KMS-11 (cell line): Measurements from ENCODE around the gene SLC2A8.

Source experiments
- H2AFZ ChIP-seq: fragments of 200-600 bp; sonication (generic); 2 replicates; pipeline ENCODE4 v1.6.1; 2016; ENCODE audit warnings: antibody characterized with exemption, mixed run types, low read depth
- H3K27ac ChIP-seq: fragments of 200-600 bp; sonication (generic); 2 replicates; pipeline ENCODE4 v1.6.1; 2016; ENCODE audit warnings: mild to moderate bottlenecking, mixed run types
- H3K27me3 ChIP-seq: fragments of 200-600 bp; sonication (generic); 2 replicates; pipeline ENCODE4 v1.6.1; 2017; ENCODE audit warnings: mild to moderate bottlenecking, low read depth, mixed run types, moderate library complexity; ENCODE audit not compliant: insufficient read depth
- H3K36me3 ChIP-seq: fragments of 200-600 bp; sonication (generic); 2 replicates; pipeline ENCODE4 v1.6.1; 2017; ENCODE audit warnings: mild to moderate bottlenecking, mixed run types; ENCODE audit not compliant: insufficient read depth
- H3K4me1 ChIP-seq: fragments of 200-600 bp; sonication (generic); 2 replicates; pipeline ENCODE4 v1.6.1; 2016; ENCODE audit warnings: mild to moderate bottlenecking, low read depth, mixed run types; ENCODE audit not compliant: poor library complexity, severe bottlenecking
- H3K4me2 ChIP-seq: fragments of 200-600 bp; sonication (generic); 2 replicates; pipeline ENCODE4 v1.7.0; 2016; ENCODE audit warnings: mild to moderate bottlenecking, mixed run types
- H3K4me3 ChIP-seq: fragments of 200-600 bp; sonication (generic); IDR thresholded peaks from 2 replicates; pipeline ENCODE4 v1.6.1; 2017; ENCODE audit warnings: low read depth, low read length, mixed read lengths; ENCODE audit not compliant: insufficient read depth
- H3K79me2 ChIP-seq: fragments of 200-600 bp; sonication (generic); 2 replicates; pipeline ENCODE4 v1.6.1; 2016; ENCODE audit warnings: low read depth, mixed run types; ENCODE audit not compliant: insufficient read depth
- H3K9ac ChIP-seq: fragments of 200-600 bp; sonication (generic); 2 replicates; pipeline ENCODE4 v1.6.1; 2016; ENCODE audit warnings: mild to moderate bottlenecking, mixed run types
- H4K20me1 ChIP-seq: fragments of 200-600 bp; sonication (generic); 2 replicates; pipeline ENCODE4 v1.6.1; 2016; ENCODE audit warnings: mild to moderate bottlenecking, mixed run types; ENCODE audit not compliant: insufficient read depth
- CTCF ChIP-seq: fragments of 200-600 bp; sonication (generic); conservative IDR thresholded peaks from 2 replicates; pipeline ENCODE4 v1.6.1; 2017; ENCODE audit warnings: low read depth, mild to moderate bottlenecking, antibody characterized with exemption, low read length, moderate library complexity, mixed read lengths

SLC2A8 gene

GRCh38 chr9:127390248-127390545 is 6.8 kb upstream of the SLC2A8 start:
- H3K79me2 ChIP-seq, result no peaks in the 10 kb centered on the region
- peak overlapping the region; percentile 89 for H3K4me2 ChIP-seq
- H3K27me3 ChIP-seq, result no peaks in the 10 kb centered on the region
- H3K4me3 ChIP-seq, result no peak overlapping the region
- H3K27ac ChIP-seq, result peak overlapping the region; percentile 100
- peaks cover 97% of the 10 kb centered on the region for H3K4me1 ChIP-seq
- no peaks in the 10 kb centered on the region for H3K36me3 ChIP-seq
- peak overlapping the region; percentile 34; the same call in 1 of the 2 replicates for H2AFZ ChIP-seq
- H3K9ac ChIP-seq, result peak overlapping the region; percentile 84; the same call in 1 of the 2 replicates
- TF ChIP-seq CTCF, result no peak
- no peaks in the 10 kb centered on the region for H4K20me1 ChIP-seq

- peak overlapping the region; percentile 100 for H3K27ac ChIP-seq
- H3K4me2 ChIP-seq, result peak overlapping the region; percentile 89
- H3K79me2 ChIP-seq, result no peaks in the 10 kb centered on the region
- H4K20me1 ChIP-seq, result no peaks in the 10 kb centered on the region
- no peak overlapping the region for H2AFZ ChIP-seq
- H3K36me3 ChIP-seq, result no peaks in the 10 kb centered on the region
- peaks cover 97% of the 10 kb centered on the region for H3K4me1 ChIP-seq
- no peak overlapping the region for H3K4me3 ChIP-seq
- no peaks in the 10 kb centered on the region for H3K27me3 ChIP-seq
- TF ChIP-seq CTCF, result no peak
- peak overlapping the region; percentile 84; the same call in 1 of the 2 replicates for H3K9ac ChIP-seq
These were observed 6.4 kb upstream of the SLC2A8 start for GRCh38 chr9:127390563-127390962.

- no peak overlapping the region for H3K9ac ChIP-seq
- no peak overlapping the region for H3K4me3 ChIP-seq
- H4K20me1 ChIP-seq, result no peaks in the 10 kb centered on the region
- H3K27me3 ChIP-seq, result no peaks in the 10 kb centered on the region
- no peaks in the 10 kb centered on the region for H3K79me2 ChIP-seq
- TF ChIP-seq CTCF, result no peak
- peaks cover 87% of the 10 kb centered on the region for H3K4me1 ChIP-seq
- no peak overlapping the region for H2AFZ ChIP-seq
- peak overlapping the region; percentile 27; the same call in 1 of the 2 replicates for H3K4me2 ChIP-seq
- peak overlapping the region; percentile 83; the same call in 1 of the 2 replicates for H3K27ac ChIP-seq
- H3K36me3 ChIP-seq, result no peaks in the 10 kb centered on the region
These were observed 4.8 kb upstream of the SLC2A8 start for GRCh38 chr9:127392166-127392565.

- H3K27ac ChIP-seq, result peak overlapping the region; percentile 83
- H4K20me1 ChIP-seq, result no peaks in the 10 kb centered on the region
- H3K4me1 ChIP-seq, result peaks cover 78% of the 10 kb centered on the region
- H3K27me3 ChIP-seq, result no peaks in the 10 kb centered on the region
- no peaks in the 10 kb centered on the region for H3K36me3 ChIP-seq
- H3K4me3 ChIP-seq, result no peak overlapping the region
- peak overlapping the region; percentile 91 for H3K4me2 ChIP-seq
- TF ChIP-seq CTCF, result no peak
- H2AFZ ChIP-seq, result 0 out of 2 replicates have a peak overlapping the region, but pooled peaks have one; percentile 12
- H3K9ac ChIP-seq, result peak overlapping the region; percentile 62; the same call in 1 of the 2 replicates
- H3K79me2 ChIP-seq, result peaks cover 4% of the 10 kb centered on the region; the same call in 1 of the 2 replicates
These were observed 4.0 kb upstream of the SLC2A8 start for GRCh38 chr9:127392976-127393375.
